22Rv1 (cell line): ENCODE results near the gene PRRC2C.

Experiments
- CTCF ChIP-seq: fragments of 450-650 bp; IDR thresholded peaks from 2 replicates; pipeline ENCODE4 v1.5.1; 2017; ENCODE audit warnings: mild to moderate bottlenecking
- ZFX ChIP-seq: fragments of 450-650 bp; IDR thresholded peaks from 2 replicates; pipeline ENCODE4 v1.6.1; 2017; ENCODE audit warnings: antibody characterized with exemption, borderline replicate concordance

GRCh38 chr1:171642197-171642596 is 156.9 kb downstream of the PRRC2C start:
- no peak for TF ChIP-seq CTCF
- no peak for TF ChIP-seq ZFX
